ENCODE results near the gene CFAP92. TPM values are rescaled to one million over a fixed set of nuclear protein-coding genes. Genes with fewer than 3 reads are reported as not detected.

The CFAP92 gene
- total RNA-seq, 1 experiment from 2014 or later, result 0.92 TPM

- Mint-ChIP-seq H3K36me3 (ENCODE audit: insufficient read depth in 1 of 3, low read depth in 3 of 3) (peaks cover 0 to 3% (median 0%) of the 10 kb centered on the region in 3 experiments; a peak in 1 of 7 replicates), H3K4me1 (peaks cover 2 to 9% of the 10 kb centered on the region in 2 experiments), H3K4me3 (no peak overlapping the region), H3K27ac (no peak overlapping the region), H3K9me3 (no peaks in the 10 kb centered on the region), H3K27me3 (ENCODE audit: low read depth) (peaks cover 38% of the 10 kb centered on the region)
- no peaks in the 10 kb centered on the region; the same call in 1 of the 2 replicates for H3K27me3 ChIP-seq (ENCODE audit: insufficient read depth, low read length)
- H3K27ac ChIP-seq (ENCODE audit: insufficient read length, low read depth, low read length), result no peak overlapping the region
- no peak overlapping the region for H3T11ph ChIP-seq (ENCODE audit: low read length)
- H3K4ac ChIP-seq (ENCODE audit: low read depth, low read length), result no peak overlapping the region
- H3K79me2 ChIP-seq (ENCODE audit: insufficient read depth, low read length), result no peaks in the 10 kb centered on the region
- no peak overlapping the region for H2BK12ac ChIP-seq (ENCODE audit: insufficient read length, low read depth, low read length)
- H3K23me2 ChIP-seq (ENCODE audit: insufficient read length, low read depth, low read length, poor library complexity, severe bottlenecking), result no peaks in the 10 kb centered on the region
- H3K23ac ChIP-seq (ENCODE audit: insufficient read length, low read depth, low read length), result no peak overlapping the region
- H3K4me2 ChIP-seq (ENCODE audit: insufficient read depth, insufficient read length, low read length), result no peak overlapping the region
- H3K9me3 ChIP-seq (ENCODE audit: control insufficient read depth, low read depth, low read length), result no peaks in the 10 kb centered on the region
- WGBS (ENCODE audit: extremely low coverage, insufficient read length, low lambda C conversion rate), result no CpG with 5 or more reads among the region's 5 CpGs
- H3K4me1 ChIP-seq (ENCODE audit: insufficient read depth, low read length), result no peaks in the 10 kb centered on the region
- no peak overlapping the region for H3K18ac ChIP-seq (ENCODE audit: insufficient read length, low read depth, low read length)
- H3K9ac ChIP-seq (ENCODE audit: extremely low read depth, insufficient read length, low read length), result no peak overlapping the region
- no peak overlapping the region for H2BK120ac ChIP-seq (ENCODE audit: low read depth, low read length, poor library complexity, severe bottlenecking)
- H2BK20ac ChIP-seq (ENCODE audit: low read depth, low read length, poor library complexity, severe bottlenecking), result no peak overlapping the region
- H2AFZ ChIP-seq (ENCODE audit: low read length), result no peak overlapping the region
- no peak for TF ChIP-seq CTCF (conservative IDR thresholded peaks at IDR 0.05)
- no peaks in the 10 kb centered on the region for H3K79me1 ChIP-seq (ENCODE audit: insufficient read depth, low read depth, low read length, poor library complexity, severe bottlenecking)
- no peak overlapping the region for H2AK5ac ChIP-seq (ENCODE audit: insufficient read length, low read length)
- H4K91ac ChIP-seq (ENCODE audit: insufficient read length, low read depth, low read length), result no peak overlapping the region
- no peak for DNase-seq
- H3K14ac ChIP-seq (ENCODE audit: insufficient read depth, low read length), result no peak overlapping the region
- no peak overlapping the region for H2BK15ac ChIP-seq (ENCODE audit: low read depth, low read length)
- no peak overlapping the region for H3K56ac ChIP-seq (ENCODE audit: insufficient read length, low read depth, low read length)
- no peak overlapping the region for H4K8ac ChIP-seq (replicated peaks; ENCODE audit: insufficient read length, low read depth, low read length)
- no peak overlapping the region for H2BK5ac ChIP-seq (ENCODE audit: insufficient read length, low read length)
- no peaks in the 10 kb centered on the region for H4K20me1 ChIP-seq (ENCODE audit: control insufficient read depth, insufficient read depth, insufficient read length)
- H4K5ac ChIP-seq (ENCODE audit: insufficient read length, low read depth, low read length), result no peak overlapping the region
Observed at GRCh38 chr3:129020691-129021090, 26.8 kb upstream of the CFAP92 start.
